HCT116 (cell line): ENCODE measurements around the gene NTNG1. TPM values are rescaled to one million over a fixed set of nuclear protein-coding genes. Genes with fewer than 3 reads are reported as not detected.

ENCODE experiments used
- ATAC-seq: fragments of 200-7000 bp; cut with Tn5 transposase; 2 replicates; pipeline ENCODE4 v1.9.1; 2020; ENCODE audit warnings: mild to moderate bottlenecking, moderate library complexity
- BruUV-seq: library from RNA; stranded (reverse); fragments of 400-500 nt; replicated peaks from 2 replicates; lab custom pipeline; 2021; lab: Mats Ljungman, UMichigan
- CTCF ChIA-PET: fragments of 300-600 bp; sonication (Branson Sonifier 250); formaldehyde crosslinking; loops from one replicate; lab custom pipeline; 2021; ENCODE audit warnings: antibody characterized with exemption; lab: Charles Lee
- POLR2A ChIA-PET: fragments of 300-600, 350-600 bp; sonication (Branson Sonifier 250); formaldehyde crosslinking; loops from one replicate; lab custom pipeline; 2021; ENCODE audit warnings: antibody characterized with exemption; lab: Charles Lee
- RAD21 ChIA-PET, 2 experiments: fragments of 300-600 bp; sonication (Branson Sonifier 250); formaldehyde crosslinking; loops; one replicate each; lab custom pipeline; 2023; ENCODE audit warnings: low total read pairs in 2 of 2; ENCODE audit not compliant: uncharacterized antibody in 2 of 2, unreplicated experiment in 2 of 2, low non-redundant PET in 1 of 2; lab: Charles Lee
- DNase-seq: peaks from one replicate; pipeline ENCODE4 v3.0.0-alpha.2; 2010; ENCODE audit warnings: low read depth, low spot score
- H2AFZ ChIP-seq: fragments of 200-600 bp; shearing (Covaris generic), sonication (generic); 2 replicates; pipeline ENCODE4 v1.6.1; 2017; ENCODE audit warnings: low read depth, mixed run types, mixed read lengths, antibody characterized with exemption, low read length; ENCODE audit not compliant: poor library complexity, severe bottlenecking
- H3K27ac ChIP-seq: 2 replicates; pipeline ENCODE4 v1.5.1; 2012; ENCODE audit warnings: low read depth, low read length
- H3K27me3 ChIP-seq: fragments of 200-600 bp; sonication (generic); 2 replicates; pipeline ENCODE4 v1.6.1; 2016; ENCODE audit warnings: mixed run types, low read length, mixed read lengths; ENCODE audit not compliant: insufficient read depth
- H3K36me3 ChIP-seq, 2 experiments: fragments of 200-500 bp in 1 of 2; fragments of 200-600 bp in 1 of 2; sonication (Bioruptor generic) in 1 of 2; sonication (generic) in 1 of 2; 2 replicates each; pipeline versions ENCODE4 v1.5.1 to v1.6.1; 2014 to 2016; ENCODE audit warnings: low read length in 2 of 2, inconsistent platforms in 1 of 2, mixed read lengths in 1 of 2, mixed run types in 1 of 2; ENCODE audit not compliant: insufficient read depth in 2 of 2, control insufficient read depth in 1 of 2
- H3K4me1 ChIP-seq, 2 experiments: fragments of 200-600 bp in 1 of 2; sonication (generic) in 1 of 2; 2 replicates each; pipeline versions ENCODE4 v1.5.1 to v1.6.1; 2012 to 2017; ENCODE audit warnings: low read length in 2 of 2, inconsistent platforms in 1 of 2, mild to moderate bottlenecking in 1 of 2, mixed read lengths in 1 of 2, mixed run types in 1 of 2, moderate library complexity in 1 of 2; ENCODE audit not compliant: insufficient read depth in 2 of 2, control insufficient read depth in 1 of 2
- H3K4me2 ChIP-seq: fragments of 200-600 bp; sonication (generic); 2 replicates; pipeline ENCODE4 v1.6.1; 2017; ENCODE audit warnings: mixed run types, low read length, mixed read lengths
- H3K4me3 ChIP-seq, 2 experiments: fragments of 200-600 bp in 1 of 2; sonication (generic) in 1 of 2; replicated peaks in 1 of 2; 2 replicates each; pipeline ENCODE4 v1.5.1; 2011 to 2016; ENCODE audit warnings: low read length in 2 of 2, control low read depth in 1 of 2, low read depth in 1 of 2, mild to moderate bottlenecking in 1 of 2, mixed read lengths in 1 of 2, mixed run types in 1 of 2
- H3K79me2 ChIP-seq: fragments of 200-600 bp; sonication (generic); 2 replicates; pipeline ENCODE4 v1.6.1; 2017; ENCODE audit warnings: mild to moderate bottlenecking, mixed run types, low read length, moderate library complexity, mixed read lengths; ENCODE audit not compliant: insufficient read depth
- H3K9ac ChIP-seq: fragments of 200-600 bp; sonication (generic); 2 replicates; pipeline ENCODE4 v1.6.1; 2016; ENCODE audit warnings: low read length, mixed read lengths
- H3K9me2 ChIP-seq: fragments of 200-600 bp; sonication (generic), shearing (Covaris generic); 2 replicates; pipeline ENCODE4 v1.6.1; 2017; ENCODE audit warnings: mixed run types, mild to moderate bottlenecking, moderate library complexity; ENCODE audit not compliant: insufficient read depth
- H3K9me3 ChIP-seq, 2 experiments: fragments of 200-500 bp in 1 of 2; fragments of 200-600 bp in 1 of 2; sonication (Bioruptor generic) in 1 of 2; sonication (generic) in 1 of 2; 2 replicates each; pipeline ENCODE4 v1.6.1; 2014 to 2017; ENCODE audit warnings: low read length in 2 of 2, mixed read lengths in 2 of 2, inconsistent platforms in 1 of 2, low read depth in 1 of 2, mild to moderate bottlenecking in 1 of 2, mixed run types in 1 of 2, moderate library complexity in 1 of 2; ENCODE audit not compliant: control insufficient read depth in 1 of 2, insufficient read depth in 1 of 2
- H4K20me1 ChIP-seq: fragments of 200-600 bp; sonication (generic), shearing (Covaris generic); 2 replicates; pipeline ENCODE4 v1.6.1; 2017; ENCODE audit warnings: mixed run types, mild to moderate bottlenecking, moderate library complexity; ENCODE audit not compliant: insufficient read depth
- ATF3 ChIP-seq: IDR thresholded peaks from 2 replicates; pipeline ENCODE4 v1.6.1; 2012
- CEBPB ChIP-seq: IDR thresholded peaks from 2 replicates; pipeline ENCODE4 v1.6.1; 2012; ENCODE audit warnings: low read depth
- EGR1 ChIP-seq: IDR thresholded peaks from 2 replicates; pipeline ENCODE4 v1.6.1; 2012; ENCODE audit warnings: low read depth
- EZH2phosphoT487 ChIP-seq: fragments of 200-600 bp; IDR thresholded peaks from 2 replicates; pipeline ENCODE4 v1.6.1; 2018; ENCODE audit warnings: antibody characterized with exemption, borderline replicate concordance
- JUND ChIP-seq: IDR thresholded peaks from 2 replicates; pipeline ENCODE4 v1.6.1; 2012
- MAX ChIP-seq: IDR thresholded peaks from 2 replicates; pipeline ENCODE4 v1.6.1; 2012
- POLR2AphosphoS5 ChIP-seq: IDR thresholded peaks from 2 replicates; pipeline ENCODE4 v1.6.1; 2011; ENCODE audit warnings: mild to moderate bottlenecking, low read depth, low read length, moderate library complexity
- SIN3A ChIP-seq: IDR thresholded peaks from 2 replicates; pipeline ENCODE4 v1.6.1; 2012; ENCODE audit warnings: low read depth
- SRF ChIP-seq: IDR thresholded peaks from 2 replicates; pipeline ENCODE4 v1.6.1; 2012; ENCODE audit warnings: low read depth
- ZBTB33 ChIP-seq: IDR thresholded peaks from 2 replicates; pipeline ENCODE4 v1.6.1; 2011; ENCODE audit warnings: mild to moderate bottlenecking, low read length, moderate library complexity; ENCODE audit not compliant: insufficient replicate concordance; ENCODE audit errors: extremely low read depth
- intact Hi-C: fragments of 100-400 bp; cut with micrococcal nuclease; formaldehyde crosslinking; loops from 2 replicates; pipeline ENCODE4 v1.10.0; 2022
- total RNA-seq: library from RNA; stranded (reverse); gene quantifications from one replicate; pipeline ENCODE4 v1.2.1, GENCODE V29; 2021; ENCODE audit not compliant: unreplicated experiment

The NTNG1 gene
- total RNA-seq, 1 experiment from 2014 or later = not detected

- Histone ChIP-seq H3K9me3 (no peaks in the 10 kb centered on the region), H2AFZ (no peak overlapping the region), H3K27me3 (no peaks in the 10 kb centered on the region), H3K4me3 (no peak overlapping the region), H3K9me2 (no peaks in the 10 kb centered on the region), H4K20me1 (no peaks in the 10 kb centered on the region), H3K36me3 (no peaks in the 10 kb centered on the region), H3K4me1 (no peaks in the 10 kb centered on the region), H3K79me2 (no peaks in the 10 kb centered on the region), H3K9ac (no peak overlapping the region), H3K4me2 (no peak overlapping the region), H3K27ac (no peak overlapping the region)
- intact Hi-C loops = no loop called here
- DNase-seq (no peak), ATAC-seq (no peak)
- ChIA-PET POLR2A (no interaction called here), RAD21 (no interaction called here), CTCF (no interaction called here)
- no TSS peak for BruUV-seq
- TF ChIP-seq JUND = no peak
- TF ChIP-seq EZH2phosphoT487 = no peak
- no peak for TF ChIP-seq SRF
- TF ChIP-seq POLR2AphosphoS5 = no peak
- TF ChIP-seq ATF3 = no peak
- no peak for TF ChIP-seq MAX
- no peak for TF ChIP-seq ZBTB33
- TF ChIP-seq EGR1 = no peak
- no peak for TF ChIP-seq CEBPB
- TF ChIP-seq SIN3A = no peak
These were observed 40.4 kb upstream of the NTNG1 start for GRCh38 chr1:107100331-107100984.
